Measurements from ENCODE around the gene KAT6B.

DNA sequence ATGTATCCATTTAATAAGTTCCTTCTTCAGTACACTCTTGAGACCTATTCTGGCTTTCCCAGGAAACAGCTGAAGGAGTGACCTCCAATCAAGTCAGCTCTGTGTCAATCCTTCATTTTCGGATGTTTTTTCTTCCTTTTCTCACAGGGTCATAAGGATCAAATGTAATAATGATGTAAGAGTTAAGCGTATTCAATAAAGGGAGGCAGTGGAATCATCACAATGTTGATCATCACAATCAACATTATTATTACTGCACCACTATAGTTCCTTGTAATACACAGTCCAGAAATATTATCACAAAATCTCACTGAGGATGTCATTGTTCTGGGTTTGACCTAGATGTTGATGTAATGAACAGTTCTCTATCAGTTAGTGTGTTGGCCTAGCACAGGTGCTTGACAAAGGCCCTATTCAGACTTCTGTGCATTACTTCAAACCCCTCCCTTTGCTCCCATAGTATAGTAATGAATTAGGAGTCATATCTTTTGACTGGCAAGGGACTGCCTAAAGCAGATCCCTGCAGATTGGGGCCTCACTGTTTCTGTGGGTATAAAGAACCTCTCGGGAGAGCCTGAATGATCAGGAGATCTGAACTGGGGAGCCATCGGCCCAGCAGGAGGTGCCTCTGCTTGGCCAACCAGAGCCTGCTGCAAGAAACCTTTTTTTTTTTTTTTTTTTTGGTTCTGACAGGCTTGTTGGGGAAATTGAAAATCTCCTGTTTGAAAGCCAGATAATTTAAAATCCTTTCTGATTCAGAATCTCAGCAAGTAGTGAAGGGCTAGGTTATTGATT is 100.6 kb downstream of the KAT6B start:
- TF ChIP-seq, protein P1, sequence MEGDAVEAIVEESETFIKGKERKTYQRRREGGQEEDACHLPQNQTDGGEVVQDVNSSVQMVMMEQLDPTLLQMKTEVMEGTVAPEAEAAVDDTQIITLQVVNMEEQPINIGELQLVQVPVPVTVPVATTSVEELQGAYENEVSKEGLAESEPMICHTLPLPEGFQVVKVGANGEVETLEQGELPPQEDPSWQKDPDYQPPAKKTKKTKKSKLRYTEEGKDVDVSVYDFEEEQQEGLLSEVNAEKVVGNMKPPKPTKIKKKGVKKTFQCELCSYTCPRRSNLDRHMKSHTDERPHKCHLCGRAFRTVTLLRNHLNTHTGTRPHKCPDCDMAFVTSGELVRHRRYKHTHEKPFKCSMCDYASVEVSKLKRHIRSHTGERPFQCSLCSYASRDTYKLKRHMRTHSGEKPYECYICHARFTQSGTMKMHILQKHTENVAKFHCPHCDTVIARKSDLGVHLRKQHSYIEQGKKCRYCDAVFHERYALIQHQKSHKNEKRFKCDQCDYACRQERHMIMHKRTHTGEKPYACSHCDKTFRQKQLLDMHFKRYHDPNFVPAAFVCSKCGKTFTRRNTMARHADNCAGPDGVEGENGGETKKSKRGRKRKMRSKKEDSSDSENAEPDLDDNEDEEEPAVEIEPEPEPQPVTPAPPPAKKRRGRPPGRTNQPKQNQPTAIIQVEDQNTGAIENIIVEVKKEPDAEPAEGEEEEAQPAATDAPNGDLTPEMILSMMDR (IDR thresholded peaks at IDR 0.05) = no peak
- TF ChIP-seq POLR2A (IDR thresholded peaks at IDR 0.05) = no peak
